HCT116 (cell line): ENCODE data around the gene NEUROG3. TPM values are rescaled to one million over a fixed set of nuclear protein-coding genes. Genes with fewer than 3 reads are reported as not detected.

Experiments used
- ATAC-seq: fragments of 200-7000 bp; cut with Tn5 transposase; 2 replicates; pipeline ENCODE4 v1.9.1; 2020; ENCODE audit warnings: mild to moderate bottlenecking, moderate library complexity
- BruUV-seq: library from RNA; stranded (reverse); fragments of 400-500 nt; replicated peaks from 2 replicates; lab custom pipeline; 2021; lab: Mats Ljungman, UMichigan
- CTCF ChIA-PET: fragments of 300-600 bp; sonication (Branson Sonifier 250); formaldehyde crosslinking; loops from one replicate; lab custom pipeline; 2021; ENCODE audit warnings: antibody characterized with exemption; lab: Charles Lee
- POLR2A ChIA-PET: fragments of 300-600, 350-600 bp; sonication (Branson Sonifier 250); formaldehyde crosslinking; loops from one replicate; lab custom pipeline; 2021; ENCODE audit warnings: antibody characterized with exemption; lab: Charles Lee
- RAD21 ChIA-PET, 2 experiments: fragments of 300-600 bp; sonication (Branson Sonifier 250); formaldehyde crosslinking; loops; one replicate each; lab custom pipeline; 2023; ENCODE audit warnings: low total read pairs in 2 of 2; ENCODE audit not compliant: uncharacterized antibody in 2 of 2, unreplicated experiment in 2 of 2, low non-redundant PET in 1 of 2; lab: Charles Lee
- DNase-seq: peaks from one replicate; pipeline ENCODE4 v3.0.0-alpha.2; 2010; ENCODE audit warnings: low read depth, low spot score
- H2AFZ ChIP-seq: fragments of 200-600 bp; shearing (Covaris generic), sonication (generic); 2 replicates; pipeline ENCODE4 v1.6.1; 2017; ENCODE audit warnings: low read depth, mixed run types, mixed read lengths, antibody characterized with exemption, low read length; ENCODE audit not compliant: poor library complexity, severe bottlenecking
- H3K27ac ChIP-seq: 2 replicates; pipeline ENCODE4 v1.5.1; 2012; ENCODE audit warnings: low read depth, low read length
- H3K27me3 ChIP-seq: fragments of 200-600 bp; sonication (generic); 2 replicates; pipeline ENCODE4 v1.6.1; 2016; ENCODE audit warnings: mixed run types, low read length, mixed read lengths; ENCODE audit not compliant: insufficient read depth
- H3K36me3 ChIP-seq, 2 experiments: fragments of 200-500 bp in 1 of 2; fragments of 200-600 bp in 1 of 2; sonication (Bioruptor generic) in 1 of 2; sonication (generic) in 1 of 2; 2 replicates each; pipeline versions ENCODE4 v1.5.1 to v1.6.1; 2014 to 2016; ENCODE audit warnings: low read length in 2 of 2, inconsistent platforms in 1 of 2, mixed read lengths in 1 of 2, mixed run types in 1 of 2; ENCODE audit not compliant: insufficient read depth in 2 of 2, control insufficient read depth in 1 of 2
- H3K4me1 ChIP-seq, 2 experiments: fragments of 200-600 bp in 1 of 2; sonication (generic) in 1 of 2; 2 replicates each; pipeline versions ENCODE4 v1.5.1 to v1.6.1; 2012 to 2017; ENCODE audit warnings: low read length in 2 of 2, inconsistent platforms in 1 of 2, mild to moderate bottlenecking in 1 of 2, mixed read lengths in 1 of 2, mixed run types in 1 of 2, moderate library complexity in 1 of 2; ENCODE audit not compliant: insufficient read depth in 2 of 2, control insufficient read depth in 1 of 2
- H3K4me2 ChIP-seq: fragments of 200-600 bp; sonication (generic); 2 replicates; pipeline ENCODE4 v1.6.1; 2017; ENCODE audit warnings: mixed run types, low read length, mixed read lengths
- H3K4me3 ChIP-seq, 2 experiments: fragments of 200-600 bp in 1 of 2; sonication (generic) in 1 of 2; replicated peaks in 1 of 2; 2 replicates each; pipeline ENCODE4 v1.5.1; 2011 to 2016; ENCODE audit warnings: low read length in 2 of 2, control low read depth in 1 of 2, low read depth in 1 of 2, mild to moderate bottlenecking in 1 of 2, mixed read lengths in 1 of 2, mixed run types in 1 of 2
- H3K79me2 ChIP-seq: fragments of 200-600 bp; sonication (generic); 2 replicates; pipeline ENCODE4 v1.6.1; 2017; ENCODE audit warnings: mild to moderate bottlenecking, mixed run types, low read length, moderate library complexity, mixed read lengths; ENCODE audit not compliant: insufficient read depth
- H3K9ac ChIP-seq: fragments of 200-600 bp; sonication (generic); 2 replicates; pipeline ENCODE4 v1.6.1; 2016; ENCODE audit warnings: low read length, mixed read lengths
- H3K9me2 ChIP-seq: fragments of 200-600 bp; sonication (generic), shearing (Covaris generic); 2 replicates; pipeline ENCODE4 v1.6.1; 2017; ENCODE audit warnings: mixed run types, mild to moderate bottlenecking, moderate library complexity; ENCODE audit not compliant: insufficient read depth
- H3K9me3 ChIP-seq, 2 experiments: fragments of 200-500 bp in 1 of 2; fragments of 200-600 bp in 1 of 2; sonication (Bioruptor generic) in 1 of 2; sonication (generic) in 1 of 2; 2 replicates each; pipeline ENCODE4 v1.6.1; 2014 to 2017; ENCODE audit warnings: low read length in 2 of 2, mixed read lengths in 2 of 2, inconsistent platforms in 1 of 2, low read depth in 1 of 2, mild to moderate bottlenecking in 1 of 2, mixed run types in 1 of 2, moderate library complexity in 1 of 2; ENCODE audit not compliant: control insufficient read depth in 1 of 2, insufficient read depth in 1 of 2
- H4K20me1 ChIP-seq: fragments of 200-600 bp; sonication (generic), shearing (Covaris generic); 2 replicates; pipeline ENCODE4 v1.6.1; 2017; ENCODE audit warnings: mixed run types, mild to moderate bottlenecking, moderate library complexity; ENCODE audit not compliant: insufficient read depth
- CBX3 ChIP-seq: IDR thresholded peaks from 2 replicates; pipeline ENCODE4 v1.6.1; 2012; ENCODE audit warnings: low read depth
- MAX ChIP-seq: IDR thresholded peaks from 2 replicates; pipeline ENCODE4 v1.6.1; 2012
- RAD21 ChIP-seq: IDR thresholded peaks from 2 replicates; pipeline ENCODE4 v1.6.1; 2012; ENCODE audit warnings: low read depth, mild to moderate bottlenecking
- REST ChIP-seq: IDR thresholded peaks from 2 replicates; pipeline ENCODE4 v1.6.1; 2012; ENCODE audit warnings: low read depth
- SP1 ChIP-seq: IDR thresholded peaks from 2 replicates; pipeline ENCODE4 v1.6.1; 2012; ENCODE audit warnings: low read depth
- SRF ChIP-seq: IDR thresholded peaks from 2 replicates; pipeline ENCODE4 v1.6.1; 2012; ENCODE audit warnings: low read depth
- intact Hi-C: fragments of 100-400 bp; cut with micrococcal nuclease; formaldehyde crosslinking; loops from 2 replicates; pipeline ENCODE4 v1.10.0; 2022
- total RNA-seq: library from RNA; stranded (reverse); gene quantifications from one replicate; pipeline ENCODE4 v1.2.1, GENCODE V29; 2021; ENCODE audit not compliant: unreplicated experiment

Gene NEUROG3
- total RNA-seq, 1 experiment from 2014 or later: not detected

DNA sequence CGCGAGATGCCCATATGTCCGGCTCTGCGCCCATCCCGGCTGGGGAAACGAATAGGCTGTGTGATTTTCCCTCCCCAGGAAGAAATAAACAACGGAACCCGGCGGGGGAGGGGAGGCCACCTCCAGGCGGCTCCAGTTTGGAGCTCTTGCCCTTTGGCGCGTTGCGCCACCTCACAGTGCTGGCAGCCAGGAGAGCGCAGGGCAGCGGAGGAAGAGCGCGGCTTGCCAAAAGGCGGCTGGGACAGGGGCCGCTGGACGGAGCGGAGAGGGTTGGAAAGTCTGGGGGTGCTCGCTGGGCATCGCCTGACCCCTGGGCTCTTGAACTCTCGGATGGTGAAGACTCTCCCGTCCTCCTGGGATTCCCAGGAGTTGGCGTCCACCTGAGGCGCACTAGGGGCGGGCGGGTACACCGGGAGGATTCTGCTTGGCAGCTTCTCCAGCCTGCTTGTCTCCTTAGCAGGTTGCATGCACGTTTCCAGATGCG lies 5.3 kb upstream of the NEUROG3 start:
- H3K79me2 ChIP-seq: no peaks in the 10 kb centered on the region
- TF ChIP-seq SRF (no peak), REST (no peak), SP1 (no peak), RAD21 (no peak), MAX (no peak), CBX3 (no peak)
- POLR2A ChIA-PET: no interaction called here
- no peaks in the 10 kb centered on the region for H3K4me1 ChIP-seq
- no peaks in the 10 kb centered on the region for H3K9me2 ChIP-seq
- no peaks in the 10 kb centered on the region for H4K20me1 ChIP-seq
- ATAC-seq (no peak), DNase-seq (no peak)
- CTCF ChIA-PET: no interaction called here
- RAD21 ChIA-PET: no interaction called here
- no peak overlapping the region for H2AFZ ChIP-seq
- H3K4me3 ChIP-seq: no peak overlapping the region
- H3K9ac ChIP-seq: no peak overlapping the region
- H3K27ac ChIP-seq: no peak overlapping the region
- H3K9me3 ChIP-seq: no peaks in the 10 kb centered on the region
- intact Hi-C loops: no loop called here
- no TSS peak for BruUV-seq
- H3K36me3 ChIP-seq: no peaks in the 10 kb centered on the region
- H3K27me3 ChIP-seq: peaks cover 37% of the 10 kb centered on the region
- no peak overlapping the region for H3K4me2 ChIP-seq
